ENCODE results near the gene SBF1.

DNA sequence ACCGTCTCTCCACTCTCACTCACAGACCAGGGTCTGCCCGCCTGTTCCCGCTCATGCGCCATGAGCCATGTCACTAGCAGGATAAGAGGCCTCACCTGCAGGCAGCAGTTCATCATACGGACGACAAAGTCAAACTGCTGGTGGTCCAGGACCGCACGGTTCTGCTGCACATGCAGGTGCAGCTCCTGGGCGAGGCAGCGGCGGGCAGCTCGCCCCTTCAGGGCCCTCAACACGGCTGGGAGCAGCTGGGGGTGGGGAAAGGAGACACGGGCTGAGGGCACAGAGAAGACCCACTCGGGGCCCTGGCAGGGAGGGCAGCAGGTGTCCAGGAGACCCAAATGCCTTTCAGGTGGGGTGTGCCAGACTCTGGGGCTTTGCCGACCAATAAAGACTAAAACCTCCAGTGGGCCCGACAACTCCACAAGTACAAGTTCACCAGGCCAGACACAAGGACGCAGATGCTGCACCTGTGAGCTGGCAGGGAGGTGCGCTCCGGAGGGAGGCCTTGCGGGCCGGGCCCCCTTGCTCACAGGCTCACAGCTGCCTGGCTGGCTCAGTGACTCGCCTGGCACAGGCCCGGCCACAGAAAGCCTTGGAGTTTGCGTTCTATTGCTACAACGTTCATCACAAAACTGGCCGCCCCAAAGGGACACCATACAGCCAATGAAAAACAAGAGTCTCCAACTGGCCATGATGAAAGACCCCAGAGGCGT, 11.5 kb downstream of the SBF1 start:
- TF ChIP-seq, protein P1, sequence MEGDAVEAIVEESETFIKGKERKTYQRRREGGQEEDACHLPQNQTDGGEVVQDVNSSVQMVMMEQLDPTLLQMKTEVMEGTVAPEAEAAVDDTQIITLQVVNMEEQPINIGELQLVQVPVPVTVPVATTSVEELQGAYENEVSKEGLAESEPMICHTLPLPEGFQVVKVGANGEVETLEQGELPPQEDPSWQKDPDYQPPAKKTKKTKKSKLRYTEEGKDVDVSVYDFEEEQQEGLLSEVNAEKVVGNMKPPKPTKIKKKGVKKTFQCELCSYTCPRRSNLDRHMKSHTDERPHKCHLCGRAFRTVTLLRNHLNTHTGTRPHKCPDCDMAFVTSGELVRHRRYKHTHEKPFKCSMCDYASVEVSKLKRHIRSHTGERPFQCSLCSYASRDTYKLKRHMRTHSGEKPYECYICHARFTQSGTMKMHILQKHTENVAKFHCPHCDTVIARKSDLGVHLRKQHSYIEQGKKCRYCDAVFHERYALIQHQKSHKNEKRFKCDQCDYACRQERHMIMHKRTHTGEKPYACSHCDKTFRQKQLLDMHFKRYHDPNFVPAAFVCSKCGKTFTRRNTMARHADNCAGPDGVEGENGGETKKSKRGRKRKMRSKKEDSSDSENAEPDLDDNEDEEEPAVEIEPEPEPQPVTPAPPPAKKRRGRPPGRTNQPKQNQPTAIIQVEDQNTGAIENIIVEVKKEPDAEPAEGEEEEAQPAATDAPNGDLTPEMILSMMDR (IDR thresholded peaks at IDR 0.05), result no peak
- TF ChIP-seq POLR2A (IDR thresholded peaks at IDR 0.05), result no peak
